ENCODE measurements around the gene LCE3B. TPM values are rescaled to one million over a fixed set of nuclear protein-coding genes. Genes with fewer than 3 reads are reported as not detected.

Gene LCE3B
- total RNA-seq, 1 donor from 2014 or later: not detected

DNA sequence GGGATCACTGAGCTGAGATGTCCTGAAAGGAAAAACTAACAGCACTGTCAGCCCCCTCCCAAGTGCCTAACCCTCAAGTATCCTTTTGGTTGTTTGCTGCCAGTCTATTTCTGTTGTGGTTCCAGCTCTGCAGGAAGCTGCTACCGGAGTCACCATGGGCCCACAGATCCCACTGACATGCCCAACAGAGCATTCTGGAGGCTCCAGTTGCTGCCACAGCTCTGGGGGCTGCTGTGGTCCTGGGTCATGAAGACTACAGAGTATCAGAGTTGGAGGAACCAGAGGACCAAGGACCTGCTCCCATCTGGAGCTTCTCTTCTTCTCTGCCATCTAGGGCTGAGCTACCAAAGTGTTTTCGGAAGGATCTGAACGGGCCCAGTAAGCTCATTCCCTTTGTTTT lies 8.4 kb downstream of the LCE3B start:
- no peak for DNase-seq
- TF ChIP-seq, protein P1, sequence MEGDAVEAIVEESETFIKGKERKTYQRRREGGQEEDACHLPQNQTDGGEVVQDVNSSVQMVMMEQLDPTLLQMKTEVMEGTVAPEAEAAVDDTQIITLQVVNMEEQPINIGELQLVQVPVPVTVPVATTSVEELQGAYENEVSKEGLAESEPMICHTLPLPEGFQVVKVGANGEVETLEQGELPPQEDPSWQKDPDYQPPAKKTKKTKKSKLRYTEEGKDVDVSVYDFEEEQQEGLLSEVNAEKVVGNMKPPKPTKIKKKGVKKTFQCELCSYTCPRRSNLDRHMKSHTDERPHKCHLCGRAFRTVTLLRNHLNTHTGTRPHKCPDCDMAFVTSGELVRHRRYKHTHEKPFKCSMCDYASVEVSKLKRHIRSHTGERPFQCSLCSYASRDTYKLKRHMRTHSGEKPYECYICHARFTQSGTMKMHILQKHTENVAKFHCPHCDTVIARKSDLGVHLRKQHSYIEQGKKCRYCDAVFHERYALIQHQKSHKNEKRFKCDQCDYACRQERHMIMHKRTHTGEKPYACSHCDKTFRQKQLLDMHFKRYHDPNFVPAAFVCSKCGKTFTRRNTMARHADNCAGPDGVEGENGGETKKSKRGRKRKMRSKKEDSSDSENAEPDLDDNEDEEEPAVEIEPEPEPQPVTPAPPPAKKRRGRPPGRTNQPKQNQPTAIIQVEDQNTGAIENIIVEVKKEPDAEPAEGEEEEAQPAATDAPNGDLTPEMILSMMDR (IDR thresholded peaks at IDR 0.05): no peak

DNA sequence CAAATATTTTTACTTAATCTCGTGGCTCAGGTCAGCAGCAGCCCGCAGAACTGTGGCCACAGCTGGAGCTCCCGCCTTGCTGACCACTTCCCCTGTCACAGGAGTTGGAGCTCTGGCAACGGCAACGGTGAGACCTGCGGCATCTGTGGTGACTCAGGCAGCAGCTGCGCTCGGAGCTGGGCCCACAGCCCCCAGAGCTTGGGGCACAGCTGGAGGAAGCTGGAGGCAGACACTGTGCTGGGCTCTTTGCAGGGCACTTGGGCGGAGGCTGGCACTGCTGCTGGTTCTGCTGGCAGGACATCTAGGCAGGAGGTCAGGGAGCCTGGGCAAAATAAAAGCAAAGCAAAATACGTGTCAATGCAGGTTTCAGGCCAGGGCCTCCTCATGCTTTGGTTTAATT lies 9.2 kb downstream of the LCE3B start, which contains the start of gene LCE3A:
TSS of gene LCE3A (minus strand) at position 301 of the 400 bp plus-strand sequence. CDS start at position 301, 0 bp downstream.
- DNase-seq (no peak), ATAC-seq (peak; percentile 13 to 19)

More for the DNA sequence above, 8.4 kb downstream of the LCE3B start:
- Histone ChIP-seq H3K9me3 (peaks cover 20% of the 10 kb centered on the region), H3K4me1 (no peaks in the 10 kb centered on the region), H3K36me3 (no peaks in the 10 kb centered on the region), H3K27ac (no peak overlapping the region), H3K4me3 (no peak overlapping the region), H3K27me3 (ENCODE audit: low read depth) (no peaks in the 10 kb centered on the region)
- intact Hi-C loops (cut with DNase I): no loop called here
- ATAC-seq: no peak

DNA sequence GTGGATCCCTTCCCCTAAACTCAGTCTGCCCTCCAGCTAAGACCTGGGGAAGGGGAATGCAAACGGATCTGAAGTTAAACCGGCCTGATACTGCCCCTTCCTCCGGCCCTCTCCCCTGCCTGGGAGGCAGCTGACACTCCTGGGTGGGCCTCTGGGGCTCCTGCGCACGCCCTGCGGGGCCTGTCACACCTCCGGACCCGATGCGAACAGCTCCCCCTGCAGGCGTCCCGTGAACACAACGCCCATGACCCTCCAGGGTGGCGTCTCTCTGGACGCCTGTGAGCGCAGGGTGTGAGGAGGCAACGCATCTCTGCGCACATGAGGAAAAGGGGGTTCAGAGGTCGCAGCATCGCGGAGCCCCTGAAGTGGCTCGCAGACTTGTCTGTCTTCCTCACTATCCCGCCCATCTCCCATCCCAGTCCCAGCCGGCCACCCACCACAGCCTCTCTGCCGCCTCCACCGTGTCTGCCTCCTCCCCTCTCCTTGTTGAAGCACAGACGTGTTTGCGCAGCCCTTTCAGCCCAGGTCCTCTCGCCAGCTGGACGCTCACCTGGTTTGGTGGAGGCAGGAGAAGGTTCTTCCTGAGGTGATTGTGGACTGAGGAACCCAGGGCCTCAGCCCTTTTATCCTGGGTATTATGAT lies 9.7 kb downstream of the LCE3B start:
- Histone ChIP-seq H3K27me3 (ENCODE audit: low read depth) (no peaks in the 10 kb centered on the region), H3K36me3 (no peaks in the 10 kb centered on the region), H3K9me3 (peaks cover 16% of the 10 kb centered on the region), H3K4me1 (no peaks in the 10 kb centered on the region), H3K4me3 (no peak overlapping the region), H3K27ac (no peak overlapping the region)
- ATAC-seq (peak in 1 of 2 donors; percentile 17), DNase-seq (no peak)
- TF ChIP-seq, protein P1 (IDR thresholded peaks at IDR 0.05): no peak
- intact Hi-C loops (cut with DNase I): no loop called here

More for the DNA sequence above, 9.2 kb downstream of the LCE3B start, which contains the start of gene LCE3A:
- Histone ChIP-seq H3K36me3 (no peaks in the 10 kb centered on the region), H3K4me1 (no peaks in the 10 kb centered on the region), H3K4me3 (no peak within 1 kb of the TSS), H3K27ac (no peak within 1 kb of the TSS), H3K27me3 (ENCODE audit: low read depth) (no peaks in the 10 kb centered on the region), H3K9me3 (peaks cover 19% of the 10 kb centered on the region)
- TF ChIP-seq, protein P1 (IDR thresholded peaks at IDR 0.05): no peak
- intact Hi-C loops (cut with DNase I): no loop called here

DNA sequence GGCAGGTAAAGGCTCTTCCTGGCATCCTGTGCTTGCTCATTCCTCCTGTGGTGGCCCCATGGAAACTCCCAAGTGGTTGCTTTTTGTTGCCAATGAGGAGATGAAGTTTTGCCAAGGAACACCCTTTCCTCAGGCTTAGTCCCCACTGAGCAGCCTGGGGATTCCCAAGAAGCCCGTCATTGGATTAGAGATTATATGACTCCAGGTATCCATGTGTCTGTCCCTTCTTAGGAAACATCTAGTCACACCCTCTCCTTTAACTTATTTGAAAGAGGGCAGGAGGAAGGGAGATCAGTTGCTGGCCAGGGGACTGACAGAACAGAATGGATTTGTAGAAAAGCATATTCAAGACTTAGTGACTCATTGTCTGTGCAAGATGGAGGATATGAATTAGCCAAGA lies 13.1 kb downstream of the LCE3B start:
- no peaks in the 10 kb centered on the region for H3K9me3 ChIP-seq
- DNase-seq: no peak

DNA sequence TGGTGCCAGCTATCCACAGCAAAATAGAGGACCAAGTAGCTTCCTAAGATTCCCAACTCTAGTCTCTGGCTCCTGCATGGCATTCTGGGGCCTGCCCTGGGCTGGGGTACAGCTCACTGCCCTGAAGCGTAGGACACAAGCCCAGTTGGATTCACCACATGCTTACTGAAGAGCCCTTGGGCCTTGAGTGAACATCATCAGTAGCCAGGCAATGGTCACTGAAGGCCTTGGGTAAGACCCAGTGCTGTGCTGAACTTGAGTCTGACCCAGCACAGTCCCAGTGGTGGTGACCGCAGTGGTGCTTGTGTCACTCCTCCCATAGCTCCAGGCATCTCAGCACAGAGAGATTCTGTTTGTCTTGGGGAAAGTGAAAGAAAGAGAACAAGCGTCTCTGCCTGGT lies 17.0 kb downstream of the LCE3B start:
- ATAC-seq (no peak), DNase-seq (no peak)
- Histone ChIP-seq H3K4me3 (no peak overlapping the region), H3K36me3 (no peaks in the 10 kb centered on the region), H3K27me3 (ENCODE audit: low read depth) (no peaks in the 10 kb centered on the region), H3K4me1 (no peaks in the 10 kb centered on the region), H3K27ac (no peak overlapping the region), H3K9me3 (peaks cover 3% of the 10 kb centered on the region)
- intact Hi-C loops (cut with DNase I): no loop called here
- TF ChIP-seq, protein P1 (IDR thresholded peaks at IDR 0.05): no peak

More for the DNA sequence above, 13.1 kb downstream of the LCE3B start:
- TF ChIP-seq, protein P1 (IDR thresholded peaks at IDR 0.05): no peak
- no peaks in the 10 kb centered on the region for H3K4me1 ChIP-seq
- H3K27me3 ChIP-seq (ENCODE audit: low read depth): no peaks in the 10 kb centered on the region
- no peak for ATAC-seq
- no peak overlapping the region for H3K27ac ChIP-seq
- H3K4me3 ChIP-seq: no peak overlapping the region
- no peaks in the 10 kb centered on the region for H3K36me3 ChIP-seq
- intact Hi-C loops (cut with DNase I): no loop called here
